ENCODE measurements around the gene EHD2.
"Not testable (repeated sequence)": the region's sequence is repeated elsewhere in the genome, so short reads cannot be mapped to it uniquely, and the experiment has no call there.

Gene EHD2

GRCh38 chr19:47777245-47778048 is 64.2 kb downstream of the EHD2 start:
- DNase-seq: not testable (repeated sequence)

DNA sequence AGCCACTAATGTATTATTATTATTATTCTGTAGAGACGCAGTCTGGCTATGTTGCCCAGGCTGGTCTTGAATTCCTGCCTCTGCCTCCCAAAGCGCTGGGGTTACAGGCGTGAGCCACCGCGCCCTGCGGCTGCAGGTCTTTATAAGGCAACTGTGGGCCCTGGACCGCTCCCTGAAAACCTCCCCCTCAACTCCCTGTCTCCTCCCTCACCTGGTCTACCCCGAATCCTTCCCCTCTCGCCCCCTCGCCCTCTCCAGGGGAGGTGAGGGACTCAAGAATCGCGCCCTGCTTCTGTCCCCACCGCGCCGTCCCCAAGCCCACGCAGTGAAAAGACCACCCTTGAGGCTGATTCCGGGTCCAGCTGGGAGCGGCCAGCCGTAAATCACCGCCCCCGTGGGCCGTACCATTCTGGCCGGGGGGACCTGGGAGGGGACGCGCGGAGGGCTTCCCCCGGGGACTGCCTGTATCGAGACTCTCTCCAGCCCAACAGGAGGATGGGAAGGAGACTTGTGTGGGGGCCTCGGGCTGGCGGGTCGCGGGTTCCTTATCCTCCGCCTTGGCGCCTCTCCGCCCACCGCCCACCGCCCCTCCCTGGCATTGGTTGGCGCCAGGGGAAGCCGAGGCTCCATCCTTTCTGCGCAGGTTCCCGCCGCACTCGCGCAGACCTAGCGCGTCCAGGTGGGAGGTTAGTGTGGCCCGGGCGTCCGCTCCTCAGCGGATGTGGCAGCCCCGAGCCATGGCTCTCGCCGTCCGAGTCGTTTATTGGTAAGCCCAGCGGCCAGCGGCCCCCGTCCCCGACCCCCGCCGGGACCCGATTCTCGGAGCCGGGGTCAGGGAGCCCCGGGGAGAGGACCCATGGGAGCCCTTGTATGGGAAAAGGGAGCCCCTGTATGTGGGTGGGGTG is 65.1 kb downstream of the EHD2 start, which contains the start of gene SELENOW:
Gene SELENOW, plus strand, starts transcription at position 655 of the 905 bp plus-strand sequence. Its CDS starts 83 bp downstream, at position 738.
- peak; percentile 49 to 79 (median 61) for DNase-seq

GRCh38 chr19:47778954-47779351 is 65.7 kb downstream of the EHD2 start:
- DNase-seq: no peak

DNA sequence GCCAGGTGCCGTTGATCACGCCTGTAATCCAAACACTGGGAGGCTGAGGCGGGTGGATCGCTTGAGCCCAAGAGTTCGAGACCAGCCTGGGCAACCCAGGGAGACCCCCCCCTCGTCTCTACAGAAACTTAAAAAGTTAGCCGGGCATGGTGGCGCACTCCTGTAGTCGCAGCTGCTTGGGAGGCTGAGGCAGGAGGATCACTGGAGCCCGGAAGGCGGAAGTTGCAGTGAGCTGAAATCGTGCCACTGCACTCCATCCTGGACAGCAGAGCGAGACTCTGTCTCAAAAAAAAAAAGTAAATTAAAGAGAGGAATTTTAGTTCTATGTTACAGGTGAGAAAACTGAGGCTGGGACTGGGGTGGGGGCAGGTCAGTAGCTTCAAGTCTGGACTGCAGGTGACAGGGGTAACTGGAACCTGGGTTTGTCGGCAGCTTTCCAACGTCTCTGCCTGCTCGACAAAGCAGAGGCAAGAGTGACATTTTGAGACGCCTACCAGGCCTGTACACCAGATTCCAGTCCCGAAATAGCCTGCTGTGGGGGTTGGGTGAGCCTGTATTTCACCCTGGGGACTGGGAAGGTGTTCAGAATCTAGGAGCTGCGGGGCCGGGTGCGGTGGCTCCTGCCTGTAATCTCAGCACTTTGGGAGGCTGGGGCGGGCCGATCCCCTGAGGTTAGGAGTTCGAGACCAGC is 66.4 kb downstream of the EHD2 start:
- no peak for DNase-seq

- DNase-seq: no peak
Measured at GRCh38 chr19:47780215-47780551, 67.0 kb downstream of the EHD2 start.

- no peak for DNase-seq
Measured at GRCh38 chr19:47781590-47782262, 68.5 kb downstream of the EHD2 start.

DNA sequence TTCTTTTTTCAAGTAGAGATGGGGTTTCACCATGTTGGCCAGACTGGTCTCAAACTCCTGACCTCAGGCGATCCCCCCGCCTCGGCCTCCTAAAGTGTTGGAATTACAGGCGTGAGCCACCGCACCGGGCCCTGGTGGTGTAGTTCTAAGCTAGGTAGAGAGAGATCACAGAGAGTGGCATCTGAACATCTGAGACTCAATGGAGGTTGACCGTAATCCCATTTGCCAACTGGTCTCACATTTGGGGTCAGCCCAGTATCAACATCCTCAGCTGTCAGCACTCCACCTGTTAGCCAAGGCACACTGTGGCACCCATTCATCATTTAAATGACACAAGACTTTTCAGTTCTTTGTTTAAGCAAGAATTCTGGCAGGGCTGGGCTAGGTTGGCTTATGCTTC is 73.3 kb downstream of the EHD2 start:
- DNase-seq: no peak

DNA sequence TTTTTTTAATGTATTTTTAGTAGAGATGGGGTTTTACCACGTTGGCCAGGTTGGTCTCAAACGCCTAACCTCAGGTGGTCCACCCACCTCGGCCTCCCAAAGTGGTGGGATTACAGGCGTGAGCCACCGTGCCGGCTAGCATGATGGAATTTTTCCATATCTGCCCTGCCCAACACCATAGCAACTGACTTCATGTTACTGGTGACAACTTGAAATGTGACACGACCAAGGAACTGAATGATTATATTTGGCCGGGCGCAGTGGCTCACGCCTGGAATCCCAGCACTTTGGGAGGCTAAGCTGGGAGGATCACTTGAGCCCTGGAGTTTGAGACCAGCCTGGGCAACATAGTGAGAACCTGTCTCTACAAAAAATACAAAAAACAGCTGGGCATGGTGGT is 74.1 kb downstream of the EHD2 start:
- not testable (repeated sequence) for DNase-seq

- not testable (repeated sequence) for DNase-seq
Measured at GRCh38 chr19:47789811-47790210, 76.6 kb downstream of the EHD2 start.

GRCh38 chr19:47790398-47790814 is 77.2 kb downstream of the EHD2 start:
- DNase-seq: peak; percentile 65 to 94 (median 82)

DNA sequence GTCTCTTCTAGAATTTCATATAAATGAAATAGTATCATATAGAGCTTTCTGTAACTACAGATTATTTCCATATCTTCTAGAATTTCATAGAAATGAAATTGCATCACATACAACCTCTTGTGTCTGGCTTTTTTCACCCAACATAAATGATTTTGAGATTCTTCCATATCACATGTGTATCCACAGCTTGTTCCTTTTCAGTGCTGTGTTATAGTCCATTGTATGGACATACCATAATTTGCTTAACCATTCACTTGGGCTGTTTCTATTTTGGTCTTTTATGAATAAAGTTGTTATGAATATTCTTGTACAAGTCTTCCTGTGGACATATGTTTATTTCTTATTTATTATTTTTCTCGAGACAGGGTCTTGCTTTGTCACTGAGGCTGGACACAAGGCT is 79.4 kb downstream of the EHD2 start:
- no peak for DNase-seq
